Stimulated activated CD8-positive, alpha-beta memory T cell treated with anti-CD3 and anti-CD28 coated beads, Interleukin-12 subunit alpha, Interleukin-12 subunit beta, amount 100 ng/mL, for 24 hours (primary cell): Measurements from ENCODE around the gene KLK14.

ENCODE experiments used
- DNase-seq: peaks from one replicate; pipeline ENCODE4 v3.0.0-alpha.2; 2020; ENCODE audit errors: extremely low read depth

KLK14 gene

GRCh38 chr19:51086153-51086850, 3.6 kb upstream of the KLK14 start:
- no peak for DNase-seq

- no peak for DNase-seq
Observed at GRCh38 chr19:51084505-51084904, 1.8 kb upstream of the KLK14 start.

GRCh38 chr19:51083783-51084182, 1.1 kb upstream of the KLK14 start:
- DNase-seq = no peak

GRCh38 chr19:51083181-51083580, 494 bp upstream of the KLK14 start:
- DNase-seq = no peak

- no peak for DNase-seq
Observed at GRCh38 chr19:51081476-51081875, 1.2 kb downstream of the KLK14 start.

GRCh38 chr19:51079481-51080110, 3.1 kb downstream of the KLK14 start:
- no peak for DNase-seq

- no peak for DNase-seq
Observed at GRCh38 chr19:51078731-51079130, 4.0 kb downstream of the KLK14 start.

GRCh38 chr19:51078104-51078503, 4.6 kb downstream of the KLK14 start:
- DNase-seq = no peak

GRCh38 chr19:51076631-51077213, 6.0 kb downstream of the KLK14 start:
- DNase-seq = no peak

GRCh38 chr19:51075998-51076397, 6.7 kb downstream of the KLK14 start:
- DNase-seq = no peak

GRCh38 chr19:51071095-51071405, 11.6 kb downstream of the KLK14 start:
- no peak for DNase-seq

- DNase-seq = no peak
Observed at GRCh38 chr19:51070334-51071094, 12.2 kb downstream of the KLK14 start.

- no peak for DNase-seq
Observed at GRCh38 chr19:51066393-51067186, 16.1 kb downstream of the KLK14 start.

- DNase-seq = no peak
Observed at GRCh38 chr19:51065221-51065960, 17.3 kb downstream of the KLK14 start.

GRCh38 chr19:51064534-51065220, 18.0 kb downstream of the KLK14 start, which contains the start of gene KLK13:
Gene KLK13 (minus strand): TSS chr19:51065092. CDS start chr19:51065067, 25 bp downstream.
- no peak for DNase-seq

- no peak for DNase-seq
Observed at GRCh38 chr19:51063664-51064063, 19.0 kb downstream of the KLK14 start.

GRCh38 chr19:51060973-51061372, 21.7 kb downstream of the KLK14 start:
- DNase-seq = no peak

GRCh38 chr19:51060336-51060735, 22.4 kb downstream of the KLK14 start:
- DNase-seq = no peak

- DNase-seq = no peak
Observed at GRCh38 chr19:51059715-51060114, 23.0 kb downstream of the KLK14 start.

- no peak for DNase-seq
Observed at GRCh38 chr19:51055866-51056265, 26.8 kb downstream of the KLK14 start.

- no peak for DNase-seq
Observed at GRCh38 chr19:51047031-51047335, 35.7 kb downstream of the KLK14 start.
